GM12878 (cell line): Measurements from ENCODE around the gene BCORL1. TPM values are rescaled to one million over a fixed set of nuclear protein-coding genes. Genes with fewer than 3 reads are reported as not detected.
A peak's percentile ranks its signal among the peaks of the same experiment; 100 is the strongest.

ENCODE experiments used
- ATAC-seq: fragments of 200-7000 bp; cut with Tn5 transposase; 3 replicates; pipeline ENCODE4 v1.9.1; 2020; ENCODE audit warnings: mild to moderate bottlenecking, moderate library complexity
- BruUV-seq: library from RNA; stranded (reverse); fragments of 400-500 nt; replicated peaks from 2 replicates; lab custom pipeline; 2021; lab: Mats Ljungman, UMichigan
- CTCF ChIA-PET: fragments of 300-600 bp; sonication (Branson Sonifier 250); formaldehyde crosslinking; extraction: SDS; loops from one replicate; lab custom pipeline; 2021; ENCODE audit warnings: inconsistent platforms; lab: Yijun Ruan, JAX
- POLR2A ChIA-PET: fragments of 350-600 bp; formaldehyde crosslinking; extraction: SDS; loops from one replicate; lab custom pipeline; 2021; ENCODE audit warnings: inconsistent platforms; lab: Charles Lee
- RAD21 ChIA-PET: fragments of 300-600 bp; sonication (Branson Sonifier 250); formaldehyde crosslinking; loops from one replicate; lab custom pipeline; 2023; ENCODE audit warnings: antibody characterized with exemption; ENCODE audit not compliant: unreplicated experiment; lab: Charles Lee
- SMC1A ChIA-PET: fragments of 300-600 bp; sonication (Branson Sonifier 250); formaldehyde crosslinking; loops from one replicate; lab custom pipeline; 2023; ENCODE audit not compliant: unreplicated experiment, uncharacterized antibody; lab: Charles Lee
- DNase-seq: peaks from one replicate; pipeline ENCODE4 v3.0.0-alpha.2; 2011; ENCODE audit warnings: low read depth, low spot score
- FAIRE-seq: peaks from 3 replicates; lab custom pipeline; 2011; peaks lifted over from hg19 to GRCh38; lab: Jason Lieb, UNC
- H2AFZ ChIP-seq: 2 replicates; pipeline ENCODE4 v1.6.0; 2011; ENCODE audit warnings: low read depth, low read length, control low read depth; ENCODE audit not compliant: control insufficient read depth
- H3K27ac ChIP-seq: 2 replicates; pipeline ENCODE4 v1.5.1; 2011; ENCODE audit warnings: control low read depth; ENCODE audit not compliant: control insufficient read depth, insufficient read depth
- H3K27me3 ChIP-seq, 2 experiments: replicated peaks in 1 of 2; 2 replicates each; pipeline versions ENCODE4 v1.6.0 to v1.6.1; 2011; ENCODE audit warnings: low read length in 1 of 2; ENCODE audit not compliant: control insufficient read depth in 2 of 2, insufficient read depth in 2 of 2
- H3K36me3 ChIP-seq, 2 experiments: 2 replicates each; pipeline ENCODE4 v1.5.1; 2011; ENCODE audit warnings: low read length in 1 of 2; ENCODE audit not compliant: control insufficient read depth in 2 of 2, insufficient read depth in 2 of 2
- H3K4me1 ChIP-seq: 2 replicates; pipeline ENCODE4 v1.6.1; 2011; ENCODE audit warnings: mild to moderate bottlenecking, low read length, moderate library complexity, mixed read lengths; ENCODE audit not compliant: control insufficient read depth, insufficient read depth
- H3K4me2 ChIP-seq: 2 replicates; pipeline ENCODE4 v1.6.0; 2011; ENCODE audit warnings: control low read depth; ENCODE audit not compliant: control insufficient read depth, insufficient read depth
- H3K4me3 ChIP-seq: fragments of 200-600 bp; sonication (generic); 2 replicates; pipeline ENCODE4 v1.5.1; 2016
- H3K79me2 ChIP-seq: 2 replicates; pipeline ENCODE4 v1.6.0; 2011; ENCODE audit warnings: low read length; ENCODE audit not compliant: control insufficient read depth, insufficient read depth
- H3K9ac ChIP-seq: 2 replicates; pipeline ENCODE4 v1.8.0; 2011; ENCODE audit warnings: low read length, control low read depth, mixed read lengths; ENCODE audit not compliant: control insufficient read depth, insufficient read depth
- H3K9me3 ChIP-seq: replicated peaks from 3 replicates; pipeline ENCODE4 v1.5.1; 2011; ENCODE audit warnings: mild to moderate bottlenecking, low read length; ENCODE audit not compliant: control insufficient read depth, insufficient read depth
- H4K20me1 ChIP-seq: 2 replicates; pipeline ENCODE4 v1.6.0; 2011; ENCODE audit not compliant: control insufficient read depth, insufficient read depth
- BMI1 ChIP-seq: fragments of 450-650 bp; IDR thresholded peaks from 2 replicates; pipeline ENCODE4 v1.6.1; 2016; ENCODE audit warnings: mild to moderate bottlenecking, moderate library complexity, borderline replicate concordance
- GABPA ChIP-seq: IDR thresholded peaks from 2 replicates; pipeline ENCODE4 v1.6.1; 2014; ENCODE audit warnings: antibody characterized with exemption, low read depth, mild to moderate bottlenecking, inconsistent platforms
- HCFC1 ChIP-seq: fragments of 150-350 bp; IDR thresholded peaks from 2 replicates; pipeline ENCODE4 v1.6.1; 2014; ENCODE audit warnings: low read length
- HDGF ChIP-seq: fragments of 450-650 bp; IDR thresholded peaks from 2 replicates; pipeline ENCODE4 v1.6.1; 2016; ENCODE audit warnings: antibody characterized with exemption
- NBN ChIP-seq: fragments of 450-650 bp; IDR thresholded peaks from 2 replicates; pipeline ENCODE4 v1.6.1; 2016
- PAX5 ChIP-seq: IDR thresholded peaks from 2 replicates; pipeline ENCODE4 v1.6.1; 2011; ENCODE audit warnings: low read depth, low read length, borderline replicate concordance
- PML ChIP-seq: IDR thresholded peaks from 2 replicates; pipeline ENCODE4 v1.6.1; 2012; ENCODE audit warnings: low read length, inconsistent platforms
- SPI1 ChIP-seq: IDR thresholded peaks from 2 replicates; pipeline ENCODE4 v1.6.1; 2011; ENCODE audit warnings: low read depth, mild to moderate bottlenecking, low read length, moderate library complexity, borderline replicate concordance; ENCODE audit not compliant: insufficient read depth
- ZBED1 ChIP-seq: IDR thresholded peaks from 2 replicates; pipeline ENCODE4 v1.6.1; 2016; ENCODE audit warnings: borderline replicate concordance
- WGBS: methylation state at CpG from one replicate; pipeline ENCODE4 v1.1.6; 2016; ENCODE audit warnings: low lambda C conversion rate; ENCODE audit not compliant: insufficient replicate concordance, insufficient coverage; ENCODE audit errors: missing lambda C conversion rate; 5-methylcytosine and 5-hydroxymethylcytosine counted together
- in situ Hi-C: fragments of 300-500 bp; cut with MboI; formaldehyde crosslinking; loops from 9 replicates; pipeline ENCODE4 v1.14.3; 2018; ENCODE audit warnings: mixed read lengths
- intact Hi-C: fragments of 100-400 bp; cut with micrococcal nuclease; formaldehyde crosslinking; loops from one replicate; pipeline ENCODE4 v1.14.2; 2022; ENCODE audit not compliant: unreplicated experiment
- polyA plus RNA-seq, 11 experiments: library from polyadenylated mRNA; depleted of rRNA in 4 of 11; unstranded in 6 of 11; stranded (reverse) in 5 of 11; fragments of >200 nt; fragmentation: Nextera tagmentation in 4 of 11; fragmentation: Illumina TruSeq in 1 of 11; extraction: Ambion mirVana in 4 of 11; extraction: Trizol in 1 of 11; gene quantifications; 1 replicate in 1 of 11; 2 replicates in 10 of 11; pipeline versions ENCODE4 v1.2.1 to v1.2.3, GENCODE V29; 2011 to 2016; ENCODE audit warnings: inconsistent platforms in 2 of 11, missing spikeins in 2 of 11, low read depth in 1 of 11
- total RNA-seq, 4 experiments: library from RNA; depleted of rRNA in 3 of 4; stranded (reverse); fragments of >200 nt in 3 of 4; fragmentation: Illumina TruSeq in 1 of 4; extraction: Trizol in 1 of 4; gene quantifications; 2 replicates each; pipeline versions ENCODE4 v1.2.1 to v1.2.3, GENCODE V29; 2013 to 2021
- TF ChIP-seq, protein P1 (sequence below): fragments of 450-650 bp; IDR thresholded peaks from 2 replicates; pipeline ENCODE4 v1.6.1; 2018; ENCODE audit warnings: borderline replicate concordance, mild to moderate bottlenecking; ENCODE audit not compliant: partially characterized antibody
- TF ChIP-seq, protein P2 (sequence below): fragments of 450-650 bp; IDR thresholded peaks from 2 replicates; pipeline ENCODE4 v1.6.1; 2014; ENCODE audit warnings: mild to moderate bottlenecking

BCORL1 gene
- total and polyA plus RNA-seq, 10 of the 15 experiments (the other 5 are each of a cell fraction or from before 2014, with no cell fraction given): 0.16 to 7.2 (median 0.94) TPM

- intact Hi-C loops (loop anchor here (2.0 to 5.0 kb wide), 2 partner anchors 41 to 117 kb away; partner anchors contain the start of genes BCORL1 and UTP14A), in situ Hi-C loops (no loop called here)
- DNase-seq (peak; percentile 65), FAIRE-seq (peak; percentile 76), ATAC-seq (peak; percentile 100)
- H3K4me3 ChIP-seq: peak overlapping the region; percentile 43; the same call in 1 of the 2 replicates
- RAD21 ChIA-PET: interaction anchor here (1.2 to 3.2 kb wide), 2 partner anchors 37 to 98 kb away, joined by 7 to 20 read pairs; no protein-coding TSS in a partner anchor
- H3K79me2 ChIP-seq: no peaks in the 10 kb centered on the region
- no peaks in the 10 kb centered on the region for H4K20me1 ChIP-seq
- H3K4me1 ChIP-seq: no peaks in the 10 kb centered on the region
- peak overlapping the region; percentile 20; the same call in 1 of the 2 replicates for H3K27ac ChIP-seq
- peaks cover 0 to 3% of the 10 kb centered on the region in 2 experiments; a peak in 2 of 4 replicates for H3K36me3 ChIP-seq
- H3K9me3 ChIP-seq: no peaks in the 10 kb centered on the region
- CTCF ChIA-PET: interaction anchor here (0.7 to 1.6 kb wide), 5 partner anchors 37 to 98 kb away, joined by 3 to 29 read pairs (median 4); no protein-coding TSS in a partner anchor
- 10% methylated on average over 9 of the region's 9 CpGs for WGBS
- peak; percentile 82 for TF ChIP-seq SPI1
- TF ChIP-seq NBN: 0 out of 2 replicates have a peak, but pooled peaks have one; percentile 22
- TF ChIP-seq HDGF: peak; percentile 84; the same call in 1 of the 2 replicates
- TF ChIP-seq PML: no peak
- peak; percentile 86; the same call in 1 of the 2 replicates for TF ChIP-seq PAX5
- POLR2A ChIA-PET: interaction anchor here (0.6 to 1.4 kb wide), 7 partner anchors 43 to 163 kb away, joined by 3 to 8 read pairs (median 4); no protein-coding TSS in a partner anchor
- no peak overlapping the region for H3K9ac ChIP-seq
- no TSS peak for BruUV-seq
- peak overlapping the region; percentile 10 for H3K4me2 ChIP-seq
- peak overlapping the region; percentile 59 for H2AFZ ChIP-seq
- H3K27me3 ChIP-seq: no peaks in the 10 kb centered on the region
- SMC1A ChIA-PET: interaction anchor here (0.6 to 7.0 kb wide), 4 partner anchors 63 to 268 kb away, joined by 3 to 71 read pairs (median 5); no protein-coding TSS in a partner anchor
Measured at GRCh38 chrX:130024127-130024526, 41.7 kb downstream of the BCORL1 start.

- ATAC-seq (no peak), FAIRE-seq (no peak), DNase-seq (no peak)
- intact Hi-C loops (loop anchor here (2.0 kb wide), 1 partner anchor 42 kb away; the partner anchor contains the start of gene BCORL1), in situ Hi-C loops (loop anchor here (5.0 kb wide), 1 partner anchor 48 kb away; no protein-coding TSS in a partner anchor)
- Histone ChIP-seq H3K79me2 (no peaks in the 10 kb centered on the region), H2AFZ (no peak overlapping the region), H3K9me3 (no peaks in the 10 kb centered on the region), H3K4me3 (no peak overlapping the region), H3K27me3 (no peaks in the 10 kb centered on the region), H3K4me1 (no peaks in the 10 kb centered on the region), H4K20me1 (no peaks in the 10 kb centered on the region), H3K27ac (no peak overlapping the region), H3K9ac (no peak overlapping the region), H3K4me2 (no peak overlapping the region), H3K36me3 (peaks cover 0 to 3% of the 10 kb centered on the region in 2 experiments; a peak in 2 of 4 replicates)
- ChIA-PET POLR2A (interaction anchor here (1.0 kb wide), 1 partner anchor 95 kb away, joined by 4 read pairs; no protein-coding TSS in a partner anchor), SMC1A (interaction anchor here (7.0 kb wide), 1 partner anchor 99 kb away, joined by 71 read pairs; no protein-coding TSS in a partner anchor), RAD21 (interaction anchor here (3.2 kb wide), 1 partner anchor 99 kb away, joined by 20 read pairs; no protein-coding TSS in a partner anchor), CTCF (interaction anchor here (1.3 to 5.1 kb wide), 2 partner anchors 9 to 100 kb away, joined by 6 to 163 read pairs; no protein-coding TSS in a partner anchor)
- WGBS: 78% methylated on average over 19 of the region's 19 CpGs
- no TSS peak for BruUV-seq
- TF ChIP-seq ZBED1 (no peak), GABPA (no peak), BMI1 (no peak), HCFC1 (no peak)
- TF ChIP-seq, protein P1, sequence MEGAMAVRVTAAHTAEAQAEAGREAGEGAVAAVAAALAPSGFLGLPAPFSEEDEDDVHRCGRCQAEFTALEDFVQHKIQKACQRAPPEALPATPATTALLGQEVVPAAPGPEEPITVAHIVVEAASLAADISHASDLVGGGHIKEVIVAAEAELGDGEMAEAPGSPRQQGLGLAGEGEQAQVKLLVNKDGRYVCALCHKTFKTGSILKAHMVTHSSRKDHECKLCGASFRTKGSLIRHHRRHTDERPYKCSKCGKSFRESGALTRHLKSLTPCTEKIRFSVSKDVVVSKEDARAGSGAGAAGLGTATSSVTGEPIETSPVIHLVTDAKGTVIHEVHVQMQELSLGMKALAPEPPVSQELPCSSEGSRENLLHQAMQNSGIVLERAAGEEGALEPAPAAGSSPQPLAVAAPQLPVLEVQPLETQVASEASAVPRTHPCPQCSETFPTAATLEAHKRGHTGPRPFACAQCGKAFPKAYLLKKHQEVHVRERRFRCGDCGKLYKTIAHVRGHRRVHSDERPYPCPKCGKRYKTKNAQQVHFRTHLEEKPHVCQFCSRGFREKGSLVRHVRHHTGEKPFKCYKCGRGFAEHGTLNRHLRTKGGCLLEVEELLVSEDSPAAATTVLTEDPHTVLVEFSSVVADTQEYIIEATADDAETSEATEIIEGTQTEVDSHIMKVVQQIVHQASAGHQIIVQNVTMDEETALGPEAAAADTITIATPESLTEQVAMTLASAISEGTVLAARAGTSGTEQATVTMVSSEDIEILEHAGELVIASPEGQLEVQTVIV: no peak
- TF ChIP-seq, protein P2, sequence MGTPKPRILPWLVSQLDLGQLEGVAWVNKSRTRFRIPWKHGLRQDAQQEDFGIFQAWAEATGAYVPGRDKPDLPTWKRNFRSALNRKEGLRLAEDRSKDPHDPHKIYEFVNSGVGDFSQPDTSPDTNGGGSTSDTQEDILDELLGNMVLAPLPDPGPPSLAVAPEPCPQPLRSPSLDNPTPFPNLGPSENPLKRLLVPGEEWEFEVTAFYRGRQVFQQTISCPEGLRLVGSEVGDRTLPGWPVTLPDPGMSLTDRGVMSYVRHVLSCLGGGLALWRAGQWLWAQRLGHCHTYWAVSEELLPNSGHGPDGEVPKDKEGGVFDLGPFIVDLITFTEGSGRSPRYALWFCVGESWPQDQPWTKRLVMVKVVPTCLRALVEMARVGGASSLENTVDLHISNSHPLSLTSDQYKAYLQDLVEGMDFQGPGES: no peak
Measured at GRCh38 chrX:130025256-130025655, 42.8 kb downstream of the BCORL1 start.
